Cardiac septum (tissue), 1 donor: ENCODE results near the gene ADGRL3. TPM values are rescaled to one million over a fixed set of nuclear protein-coding genes. Genes with fewer than 3 reads are reported as not detected.
"Not testable (repeated sequence)": the region's sequence is repeated elsewhere in the genome, so short reads cannot be mapped to it uniquely, and the experiment has no call there.

Source experiments
- DNase-seq: peaks from one replicate; pipeline ENCODE4 v3.0.0-alpha.2; 2020; ENCODE audit warnings: low spot score
- intact Hi-C: fragments of 100-400 bp; cut with DNase I; formaldehyde crosslinking; loops from one replicate; pipeline ENCODE4 v1.14.0; 2022
- total RNA-seq: library from RNA; stranded (reverse); fragmentation: NEBNext Ultra II Directional; extraction: Animal tissue kit (Norgen Biotek cat#: 25700); gene quantifications from one replicate; pipeline ENCODE4 v1.2.1, GENCODE V29; 2021
- donor health status: DM: no; HTN: no; CAD: no.

ADGRL3 gene
- total RNA-seq, 1 donor from 2014 or later, result 15.3 TPM

DNA sequence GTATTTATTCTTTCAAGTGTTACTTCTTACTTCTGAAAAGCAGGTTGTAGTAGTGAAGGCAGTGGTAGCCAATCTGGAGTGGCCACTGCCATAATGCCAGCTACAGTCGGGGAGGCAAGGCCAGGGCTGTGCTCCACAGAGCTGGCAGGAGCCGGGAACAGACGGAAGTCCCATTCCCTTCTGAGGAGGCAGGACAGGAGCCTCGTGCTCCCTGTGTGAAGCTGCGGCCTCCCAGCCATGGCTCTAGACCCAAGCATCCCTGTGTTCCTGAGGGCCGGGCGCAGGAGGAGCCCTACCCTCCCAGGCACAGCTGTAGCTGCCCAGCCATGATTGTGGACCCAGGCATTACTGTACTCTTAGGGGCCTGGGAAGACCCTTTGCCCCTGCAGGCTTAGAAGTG, 461.8 kb downstream of the ADGRL3 start:
- intact Hi-C loops, result no loop called here

DNA sequence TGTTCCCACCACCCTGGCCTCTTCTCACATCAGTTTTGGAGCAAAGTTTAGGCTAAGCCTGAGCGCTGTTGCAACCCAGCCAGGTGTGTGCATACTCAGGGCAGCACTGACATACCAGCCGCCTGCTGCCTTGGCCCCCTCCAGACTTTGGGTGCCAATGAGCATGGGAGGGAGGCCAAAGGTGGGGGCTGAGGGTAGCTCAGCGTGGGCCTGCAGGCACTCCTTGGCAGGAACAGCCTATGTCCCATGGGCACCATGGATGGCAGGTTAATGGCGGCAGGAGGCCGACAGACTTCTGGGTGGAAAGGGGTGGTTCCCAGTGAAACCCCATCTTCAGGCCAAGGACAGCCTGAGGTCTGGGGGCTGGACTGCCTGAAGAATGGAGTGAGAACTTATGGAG, 462.2 kb downstream of the ADGRL3 start:
- intact Hi-C loops, result no loop called here
- no peak for DNase-seq

More for the DNA sequence above, 461.8 kb downstream of the ADGRL3 start:
- DNase-seq, result peak; percentile 62

DNA sequence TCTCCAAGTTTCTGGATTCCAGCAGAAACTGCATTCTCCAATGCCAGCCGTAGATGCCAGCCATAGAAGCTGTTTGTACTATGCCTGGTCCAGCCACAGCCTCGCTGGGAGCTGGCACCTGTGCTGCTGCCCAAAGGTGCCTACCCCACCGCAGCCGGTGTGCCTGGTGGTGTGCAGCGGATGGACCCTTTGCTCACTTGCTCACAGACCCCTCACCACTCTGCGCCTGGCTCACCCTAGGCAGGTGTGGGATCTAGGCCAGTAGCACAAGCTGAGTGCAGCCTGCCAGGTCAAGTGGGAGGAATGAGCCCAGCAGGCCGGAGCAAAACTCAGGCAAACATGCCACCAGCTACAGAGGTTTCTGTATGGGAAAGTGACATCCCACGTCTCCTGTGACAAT, 463.2 kb downstream of the ADGRL3 start:
- intact Hi-C loops, result no loop called here
- no peak for DNase-seq

DNA sequence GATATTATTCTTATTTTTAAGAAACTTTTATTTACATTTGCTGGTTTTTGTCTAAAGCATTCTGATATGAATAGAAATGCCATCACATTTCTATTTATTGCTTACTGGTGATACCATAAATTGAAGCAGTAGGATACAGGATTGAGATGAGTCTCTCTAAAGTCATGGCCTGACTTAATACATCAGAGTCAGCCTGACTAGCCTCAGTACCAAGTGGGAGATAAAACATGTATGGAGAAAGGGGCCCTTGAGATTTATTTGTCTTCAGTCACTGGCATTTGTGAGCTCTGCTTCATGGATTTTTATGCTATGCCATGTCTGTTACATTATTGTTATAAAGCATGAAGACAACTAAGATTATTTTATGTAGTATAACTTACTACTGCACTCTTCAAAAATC, 465.5 kb downstream of the ADGRL3 start:
- intact Hi-C loops, result no loop called here
- DNase-seq, result no peak

DNA sequence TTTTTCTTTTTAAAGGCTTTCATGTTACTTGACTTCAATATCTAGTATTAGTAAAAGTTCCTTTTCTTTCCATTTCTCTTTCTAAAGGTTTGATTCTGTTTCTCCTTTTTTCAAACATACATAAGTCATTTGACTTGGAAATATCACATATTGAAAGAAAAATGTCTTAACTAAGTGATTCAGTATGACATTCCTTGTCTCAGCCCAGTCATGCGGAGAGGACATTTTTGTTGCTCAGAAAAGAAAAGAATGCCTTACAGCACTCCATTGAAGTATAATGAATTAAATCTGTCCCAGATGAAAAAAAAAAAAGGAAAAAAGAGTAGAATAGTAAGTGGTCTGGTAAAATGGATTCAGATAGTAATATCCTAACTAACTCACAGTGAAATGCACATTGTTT, 466.1 kb downstream of the ADGRL3 start:
- intact Hi-C loops, result no loop called here
- no peak for DNase-seq

DNA sequence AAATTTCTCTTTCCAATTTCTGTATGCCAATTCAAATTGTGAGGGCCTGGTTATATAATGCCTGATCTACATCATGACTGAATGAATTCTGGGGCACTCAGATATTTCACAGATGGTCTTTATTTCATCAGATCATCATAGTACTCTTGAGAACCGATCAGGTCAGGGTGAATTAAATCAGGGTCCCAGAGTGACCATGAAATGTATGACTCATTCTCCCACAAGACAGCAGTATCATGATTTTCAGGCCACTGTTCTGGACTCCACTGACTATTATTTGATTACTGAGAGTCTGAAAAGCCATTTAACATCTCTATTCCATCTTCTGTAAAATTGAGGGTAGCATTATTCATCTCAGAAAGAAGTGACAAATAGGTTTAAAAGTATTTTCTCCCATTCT, 471.5 kb downstream of the ADGRL3 start:
- intact Hi-C loops, result no loop called here
- DNase-seq, result no peak

DNA sequence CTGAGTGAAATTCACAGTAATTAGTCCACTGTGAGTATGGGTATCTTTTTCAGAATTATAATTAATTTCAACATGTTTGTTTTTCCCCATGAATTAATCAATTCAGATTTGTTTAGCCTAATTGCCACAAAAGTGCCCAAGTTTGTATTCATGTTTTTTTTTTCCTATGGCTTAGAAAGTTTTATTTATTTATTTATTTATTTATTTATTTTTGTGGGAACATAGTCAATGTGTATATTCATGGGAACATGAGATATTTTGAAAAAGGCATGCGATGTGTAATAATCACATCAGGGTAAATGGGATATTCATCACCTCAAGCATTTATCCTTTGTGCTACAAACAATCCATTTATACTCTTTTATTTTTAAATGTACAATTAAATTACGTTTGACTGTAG, 475.3 kb downstream of the ADGRL3 start:
- DNase-seq, result no peak
- intact Hi-C loops, result no loop called here

DNA sequence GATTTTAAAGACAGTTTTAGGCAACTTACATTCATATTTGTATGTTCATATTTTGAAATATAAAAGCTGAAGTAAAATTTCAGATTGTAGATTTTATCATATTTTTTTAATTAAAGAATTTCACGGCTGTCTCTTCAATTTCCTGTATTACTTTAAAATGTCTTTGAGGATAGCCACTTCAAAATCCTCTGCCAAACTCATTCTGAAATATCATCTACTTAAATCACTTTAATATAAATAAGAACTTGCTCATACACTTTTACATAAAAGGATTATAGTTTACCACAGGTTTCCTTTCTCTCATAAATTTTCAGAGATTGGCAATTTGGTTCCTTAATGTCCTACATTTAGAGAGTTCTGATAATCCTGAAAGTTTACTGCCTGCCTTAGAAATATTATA, 478.2 kb downstream of the ADGRL3 start:
- intact Hi-C loops, result no loop called here
- no peak for DNase-seq

DNA sequence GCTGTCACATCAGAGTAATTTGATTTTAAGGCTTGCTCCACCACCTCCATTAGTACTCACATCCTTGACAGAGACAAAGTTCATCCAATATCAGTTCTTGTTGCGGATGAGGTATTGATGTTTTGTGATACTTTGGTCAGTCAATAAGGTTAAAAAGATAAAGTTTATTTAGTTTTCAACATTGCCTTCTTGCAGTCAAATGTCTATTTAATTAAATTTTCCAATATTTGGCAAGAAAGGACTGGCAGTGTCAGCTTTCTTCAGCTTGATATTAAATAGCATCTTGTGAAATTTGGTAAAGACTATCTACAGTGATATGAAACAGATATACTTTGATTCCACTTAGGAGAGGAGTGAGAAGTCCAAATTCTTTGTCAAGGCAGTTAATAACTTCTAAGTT, 493.4 kb downstream of the ADGRL3 start:
- DNase-seq, result no peak
- intact Hi-C loops, result no loop called here

DNA sequence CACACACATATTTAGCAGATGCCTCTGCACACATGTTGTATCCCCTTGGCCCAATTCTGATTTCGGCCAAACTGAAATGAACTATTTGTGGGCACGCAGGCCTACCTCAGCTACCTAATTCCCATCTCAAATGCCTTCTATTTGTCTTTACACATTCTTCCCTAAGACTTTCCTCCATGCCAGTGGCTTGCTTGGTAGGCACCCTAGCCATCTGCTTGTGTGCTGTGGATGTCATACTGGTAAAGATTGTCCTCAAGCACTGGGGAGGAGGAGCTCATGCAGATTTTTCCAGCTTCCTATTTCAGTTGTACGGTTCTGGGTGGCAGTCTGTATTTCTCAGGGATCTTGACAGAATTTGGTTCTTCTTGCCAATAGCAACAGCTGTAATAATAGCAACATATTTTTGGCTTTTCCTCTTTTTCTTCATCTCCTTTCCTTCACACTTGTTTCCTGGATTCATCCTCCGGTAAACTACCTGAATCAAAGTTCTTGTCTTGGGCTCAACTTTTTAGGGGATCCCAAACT, 514.3 kb downstream of the ADGRL3 start:
- no peak for DNase-seq
- intact Hi-C loops, result no loop called here

DNA sequence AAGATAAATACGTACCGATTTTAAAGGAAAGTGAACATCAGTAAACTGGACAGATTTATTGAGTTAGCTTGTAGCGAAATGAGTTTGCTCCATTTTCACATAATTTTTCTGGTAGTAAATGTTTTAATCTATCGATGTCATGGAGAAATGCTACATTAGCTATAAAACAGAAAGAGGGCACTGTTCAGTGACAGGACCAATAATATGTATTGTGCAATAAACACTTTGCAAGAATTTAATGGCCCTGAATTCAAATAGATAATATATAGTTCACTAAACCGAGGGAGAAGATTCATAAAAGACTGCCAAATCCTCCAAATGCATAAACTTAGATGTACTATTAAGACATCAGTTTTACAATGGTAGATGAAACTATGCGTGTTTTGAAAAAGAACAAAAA, 516.3 kb downstream of the ADGRL3 start:
- intact Hi-C loops, result no loop called here
- DNase-seq, result no peak

DNA sequence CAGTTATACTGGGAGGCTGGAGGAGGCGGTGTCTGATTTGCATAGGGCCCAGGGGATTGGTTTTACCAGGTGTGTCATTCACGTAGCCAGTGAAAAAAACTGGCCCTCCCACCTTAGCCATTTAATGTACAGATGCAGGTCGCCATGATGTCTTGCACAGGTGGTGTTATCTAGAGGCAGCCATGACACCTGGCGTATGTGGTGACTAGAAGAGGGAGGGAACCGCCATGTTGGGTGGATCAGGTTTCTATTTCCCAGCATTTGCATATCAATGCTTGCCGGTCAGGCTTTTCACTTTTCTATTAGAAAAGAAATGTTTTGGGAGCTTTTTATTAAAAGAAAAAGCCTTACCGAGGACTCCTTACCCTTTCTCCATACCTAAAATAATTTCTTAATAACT, 523.4 kb downstream of the ADGRL3 start:
- intact Hi-C loops, result no loop called here
- DNase-seq, result no peak

DNA sequence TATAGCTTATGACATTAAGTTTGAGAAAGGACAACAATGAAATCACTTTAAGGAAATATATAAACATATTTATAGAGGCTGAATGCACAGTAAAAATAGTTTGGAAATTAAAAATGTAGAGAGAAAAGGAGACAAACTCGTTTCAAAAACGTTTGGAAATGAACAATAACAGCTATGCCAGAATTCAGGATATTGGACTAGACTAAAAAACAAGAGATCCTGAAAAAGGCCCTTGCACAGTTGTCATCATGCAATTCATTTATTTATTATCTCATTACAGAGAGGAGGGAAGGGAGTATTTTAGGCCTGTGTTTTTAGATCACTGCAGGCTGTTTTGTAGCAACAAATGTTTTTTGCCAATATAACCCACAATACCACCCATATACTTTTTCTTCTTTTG, 527.2 kb downstream of the ADGRL3 start:
- intact Hi-C loops, result no loop called here
- DNase-seq, result no peak

DNA sequence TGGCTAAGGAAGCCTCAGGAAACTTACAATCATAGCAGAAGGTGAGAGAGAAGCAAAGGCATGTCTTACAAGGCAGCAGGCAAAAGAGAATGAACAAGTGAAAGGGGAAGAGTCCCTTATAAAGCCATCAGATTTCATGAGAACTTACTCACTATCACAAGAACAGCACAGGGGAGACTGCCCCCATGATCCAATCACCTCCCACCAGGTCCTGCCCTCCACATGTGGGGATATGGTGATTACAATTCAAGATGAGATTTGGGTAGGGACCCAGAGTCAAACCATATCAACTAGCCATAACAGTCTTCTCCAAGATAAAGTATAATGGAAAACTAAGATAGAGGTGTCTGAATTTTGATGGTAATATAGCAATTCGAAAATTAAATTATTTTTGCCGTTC, 534.3 kb downstream of the ADGRL3 start:
- intact Hi-C loops, result no loop called here
- no peak for DNase-seq

DNA sequence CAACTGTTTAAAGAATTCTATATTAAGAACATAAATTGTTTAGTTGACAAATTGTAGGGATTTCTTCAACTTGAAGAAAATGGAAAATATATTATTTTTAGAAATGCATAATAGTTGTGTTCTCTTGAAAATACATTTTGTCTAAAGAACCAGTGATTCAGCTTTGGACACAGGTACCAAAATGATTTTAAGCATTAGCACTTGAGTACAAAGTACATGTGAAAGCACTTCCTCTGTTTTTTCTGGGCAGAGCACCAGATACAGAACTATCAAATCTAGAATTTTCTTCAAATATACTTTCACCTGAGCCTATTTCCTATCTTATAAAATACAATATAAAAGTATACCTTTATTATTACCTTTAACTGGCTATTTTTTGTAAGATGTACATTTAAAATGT, 539.8 kb downstream of the ADGRL3 start:
- DNase-seq, result no peak
- intact Hi-C loops, result loop anchor here (10.0 kb wide), 1 partner anchor 195 kb away; no protein-coding TSS in a partner anchor

DNA sequence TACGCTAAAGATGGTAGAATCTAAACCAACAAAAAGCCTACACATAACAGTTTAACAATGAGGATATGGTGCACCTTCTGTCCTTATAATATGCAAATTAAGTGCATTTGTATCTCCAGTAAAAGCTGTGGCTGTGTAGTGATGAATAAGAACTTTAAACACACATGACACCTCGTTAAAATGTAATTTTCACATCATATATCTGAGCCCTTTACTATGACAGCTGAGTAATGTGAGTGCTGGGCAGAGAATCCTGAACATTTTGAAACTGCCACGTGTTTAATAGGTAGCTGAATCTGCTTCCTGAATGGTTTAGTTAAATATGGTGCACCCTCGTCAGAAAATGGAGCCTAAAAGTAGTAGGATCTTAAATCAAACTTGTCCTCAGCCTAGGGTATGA, 540.8 kb downstream of the ADGRL3 start:
- DNase-seq, result no peak
- intact Hi-C loops, result loop anchor here (10.0 kb wide), 1 partner anchor 196 kb away; no protein-coding TSS in a partner anchor

DNA sequence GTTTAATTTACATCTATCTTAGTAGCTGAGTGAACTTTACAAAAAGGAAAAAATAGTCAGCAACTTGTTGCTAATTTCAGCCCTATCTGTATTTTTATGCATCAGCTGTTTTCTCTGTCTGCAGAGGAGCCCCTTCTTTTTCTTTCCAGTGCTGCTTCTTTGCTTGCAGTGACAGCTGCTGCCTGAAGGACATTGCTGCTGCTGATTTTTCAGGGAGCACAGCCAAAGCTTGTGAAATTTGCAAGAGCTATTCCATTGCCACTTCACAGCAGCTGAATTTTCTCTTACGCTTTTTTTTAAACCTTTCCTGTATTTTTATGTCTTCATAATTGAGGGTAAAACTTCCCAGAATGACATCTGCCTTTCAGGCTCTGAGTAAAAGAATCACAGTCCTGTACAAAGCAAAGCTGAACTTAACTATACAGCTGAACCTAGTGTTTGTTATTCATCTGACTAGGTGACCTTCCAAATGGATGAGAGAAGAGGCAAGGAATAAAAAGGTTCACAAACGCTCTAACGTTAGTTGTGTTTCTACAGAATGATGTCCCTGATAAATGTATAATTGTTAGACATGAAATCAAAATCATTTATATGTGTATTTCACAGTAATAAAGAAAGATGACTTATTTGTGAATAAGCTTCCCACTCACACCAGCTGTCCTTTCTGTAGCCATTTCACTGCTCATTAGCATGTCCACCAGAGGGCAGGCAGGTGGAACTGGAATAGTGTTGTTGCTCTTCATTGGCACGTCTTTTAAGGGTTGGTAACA, 541.4 kb downstream of the ADGRL3 start:
- intact Hi-C loops, result loop anchor here (10.0 kb wide), 1 partner anchor 197 kb away; no protein-coding TSS in a partner anchor
- no peak for DNase-seq

DNA sequence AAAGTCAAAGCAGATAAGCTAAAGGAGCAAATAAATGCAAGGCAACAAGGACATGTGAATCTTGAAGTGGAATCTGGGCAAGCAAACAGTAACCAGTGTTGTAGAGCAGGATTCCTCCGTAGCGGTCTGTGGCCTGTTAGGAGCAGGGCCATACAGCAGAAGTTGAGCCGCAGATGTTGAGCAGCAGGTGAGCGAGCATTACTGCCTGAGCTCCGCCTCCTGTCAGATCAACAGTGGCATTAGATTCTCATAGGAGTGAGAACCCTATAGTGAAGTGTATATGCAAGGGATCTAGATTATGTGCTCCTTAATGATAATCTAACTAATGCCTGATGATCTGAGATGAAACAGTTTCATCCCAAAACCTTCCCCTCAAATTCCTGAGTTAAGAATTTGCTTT, 550.7 kb downstream of the ADGRL3 start:
- no peak for DNase-seq
- intact Hi-C loops, result no loop called here

DNA sequence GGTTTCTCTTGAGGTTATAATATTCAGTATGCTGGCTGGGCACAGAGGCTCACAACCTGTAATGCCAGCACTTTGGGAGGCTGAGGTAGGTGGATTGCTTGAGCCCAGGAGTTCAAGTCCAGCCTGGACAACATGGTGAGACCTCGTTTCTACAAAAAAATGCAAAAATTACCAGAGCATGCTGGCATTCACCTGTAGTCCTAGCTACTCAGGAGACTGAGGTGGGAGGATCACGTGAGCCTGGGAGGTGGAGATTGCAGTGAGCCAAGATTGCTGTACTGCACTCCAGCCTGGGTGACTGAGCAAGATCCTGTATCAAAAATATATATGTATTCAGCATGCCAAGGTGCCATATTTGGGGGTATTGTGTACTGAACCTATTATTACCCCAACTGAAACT, 552.5 kb downstream of the ADGRL3 start:
- intact Hi-C loops, result no loop called here
- no peak for DNase-seq

DNA sequence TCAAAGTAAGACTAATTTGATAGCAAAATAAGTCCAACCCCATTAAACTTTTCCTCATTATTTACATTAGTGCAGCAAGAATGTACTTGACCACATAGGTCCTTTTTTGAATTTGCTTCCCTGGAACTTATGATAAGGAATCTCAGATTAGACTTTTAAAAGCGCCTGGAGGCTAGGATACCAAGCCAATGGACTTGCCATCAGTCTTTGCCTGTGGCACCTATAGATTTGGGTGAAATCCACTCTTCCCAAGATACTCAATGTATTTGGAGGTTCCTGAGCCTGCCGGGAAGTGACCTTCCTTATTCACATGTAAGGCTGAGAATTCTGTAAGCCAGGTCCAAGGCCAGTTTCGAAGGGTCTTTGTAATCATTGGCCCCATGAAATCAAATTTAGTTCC, 553.6 kb downstream of the ADGRL3 start:
- intact Hi-C loops, result no loop called here
- no peak for DNase-seq

DNA sequence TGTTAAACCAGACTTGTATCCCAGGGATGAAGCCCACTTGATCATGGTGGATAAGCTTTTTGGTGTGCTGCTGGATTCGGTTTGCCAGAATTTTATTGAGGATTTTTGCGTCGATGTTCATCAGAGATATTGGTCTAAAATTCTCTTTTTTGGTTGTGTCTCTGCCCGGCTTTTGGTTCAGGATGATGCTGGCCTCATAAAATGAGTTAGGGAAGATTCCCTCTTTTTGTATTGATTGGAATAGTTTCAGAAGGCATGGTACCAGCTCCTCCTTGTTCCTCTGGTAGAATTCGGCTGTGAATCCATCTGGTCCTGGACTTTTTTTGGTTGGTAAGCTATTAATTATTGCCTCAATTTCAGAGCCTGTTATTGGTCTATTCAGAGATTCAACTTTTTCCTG, 556.8 kb downstream of the ADGRL3 start:
- intact Hi-C loops, DNase-seq: not testable (repeated sequence)

DNA sequence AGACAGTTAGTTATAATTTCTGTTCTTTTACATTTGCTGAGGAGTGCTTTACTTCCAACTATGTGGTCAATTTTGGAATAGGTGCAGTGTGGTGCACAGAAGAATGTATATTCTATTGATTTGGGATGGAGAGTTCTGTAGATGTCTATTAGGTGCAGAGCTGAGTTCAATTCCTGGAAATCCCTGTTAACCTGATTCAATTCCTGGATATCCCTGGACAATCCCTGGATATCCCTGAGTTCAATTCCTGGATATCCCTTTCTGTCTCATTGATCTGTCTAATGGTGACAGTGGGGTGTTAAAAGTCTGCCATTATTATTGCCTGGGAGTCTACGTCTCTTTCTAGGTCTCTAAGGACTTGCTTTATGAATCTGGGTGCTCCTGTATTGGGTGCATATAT, 557.9 kb downstream of the ADGRL3 start:
- intact Hi-C loops, DNase-seq: not testable (repeated sequence)
